Measurements from ENCODE around the gene PTPRD.

The PTPRD gene

DNA sequence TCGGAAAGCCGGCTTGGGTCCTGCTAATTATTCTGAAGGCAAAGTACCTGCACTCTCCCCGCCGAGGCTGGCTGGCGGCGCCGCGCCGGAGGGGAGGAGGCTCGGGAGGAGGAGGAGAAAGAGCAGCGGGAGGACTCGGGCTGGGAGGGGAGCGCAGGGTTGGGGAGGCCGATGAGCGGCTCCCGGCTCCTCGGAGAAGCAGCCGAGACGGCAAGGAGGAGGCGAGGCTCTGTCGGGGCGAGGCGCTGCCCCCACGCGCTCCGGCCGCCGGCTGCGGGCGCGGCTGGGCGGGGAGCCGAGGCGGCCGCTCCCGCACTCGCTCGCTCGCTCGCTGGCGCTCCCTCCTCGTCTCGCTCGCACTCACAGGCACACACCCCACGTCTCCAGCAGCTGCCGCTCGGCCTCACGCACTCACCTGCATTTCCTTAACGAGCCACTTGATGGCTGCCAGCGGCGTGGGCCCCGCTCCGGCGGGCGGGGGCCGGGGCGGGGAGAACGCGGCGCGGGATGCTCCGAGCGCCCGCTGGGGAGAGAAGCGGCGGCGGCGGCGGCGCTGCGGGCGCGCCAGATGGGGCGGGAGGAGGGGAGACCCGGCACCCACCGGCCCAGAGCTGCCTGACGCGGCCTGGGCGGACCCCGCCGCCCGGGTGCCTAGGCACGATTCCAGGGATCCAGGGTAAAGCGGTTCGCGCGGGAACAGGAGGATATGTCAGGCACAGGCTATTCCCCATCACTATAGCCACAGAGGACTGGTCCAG lies at the start of gene PTPRD:
PTPRD (minus strand) TSS at position 362 of the 758 bp plus-strand sequence.
- DNase-seq: peak; percentile 34

GRCh38 chr9:10661994-10662393 lies 49.2 kb upstream of the PTPRD start:
- no peak for DNase-seq

GRCh38 chr9:10661376-10661775 lies 48.6 kb upstream of the PTPRD start:
- no peak for DNase-seq

- no peak for DNase-seq
Observed at GRCh38 chr9:10651012-10651411, 38.2 kb upstream of the PTPRD start.

GRCh38 chr9:10649076-10649475 lies 36.3 kb upstream of the PTPRD start:
- no peak for DNase-seq

DNA sequence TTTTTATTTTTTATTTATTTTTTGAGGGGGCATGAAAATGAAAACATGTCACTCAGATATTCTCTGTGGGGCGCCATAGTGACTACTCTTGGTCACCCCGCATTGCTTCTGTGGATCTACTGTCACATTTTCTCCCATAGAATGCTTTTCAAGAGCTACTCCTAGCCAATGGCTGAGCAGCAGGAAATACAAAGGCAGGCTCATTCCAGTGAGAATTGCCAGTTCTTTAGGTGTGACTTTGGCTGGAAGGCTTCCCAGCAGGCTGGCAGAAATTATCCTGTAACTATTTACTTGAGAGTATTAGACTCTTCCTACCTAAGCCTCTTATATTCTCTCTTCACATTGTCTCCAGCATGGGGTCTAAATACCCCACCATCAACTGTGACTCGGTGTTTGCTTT lies 21.0 kb upstream of the PTPRD start:
- no peak for DNase-seq

GRCh38 chr9:10614196-10614800 lies 1.5 kb upstream of the PTPRD start:
- no peak for DNase-seq

DNA sequence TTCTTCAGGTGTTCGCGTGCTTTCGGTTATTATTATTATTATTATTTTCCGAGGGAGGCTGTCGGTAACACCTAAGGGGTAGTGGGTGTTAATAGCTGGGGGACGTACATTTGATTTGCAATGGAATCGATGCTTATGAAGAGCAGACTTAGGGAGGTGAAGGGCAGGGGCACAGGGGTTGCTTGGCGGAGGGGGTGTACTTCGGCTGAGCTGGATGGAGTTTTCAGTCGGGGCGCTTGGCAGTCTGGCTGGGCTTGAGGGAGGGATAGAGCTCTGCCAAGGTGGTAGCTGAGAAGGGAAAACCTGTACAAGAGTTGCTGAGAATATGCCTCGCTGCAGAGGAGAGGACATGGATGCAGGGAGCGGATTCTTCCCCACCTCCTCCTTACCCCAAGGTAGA lies 617 bp upstream of the PTPRD start:
- no peak for DNase-seq

DNA sequence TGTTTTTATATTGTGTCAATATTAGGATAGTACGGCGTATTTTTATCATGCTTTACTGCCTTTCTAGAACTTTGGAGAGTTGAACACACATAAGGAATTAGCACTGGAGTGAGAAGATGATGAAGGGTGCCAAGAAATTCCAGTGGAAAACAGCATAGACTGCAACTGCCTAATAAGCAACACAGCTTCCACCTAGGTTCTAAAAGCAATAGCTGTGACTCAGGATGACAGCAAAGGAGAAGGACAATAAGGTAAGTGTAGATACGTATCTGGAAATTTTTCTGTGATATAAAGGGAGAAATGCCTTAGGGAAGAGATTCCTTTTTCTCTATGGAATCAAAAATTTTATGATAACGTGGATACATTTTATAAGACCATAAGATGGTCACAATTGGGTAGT lies 7.4 kb downstream of the PTPRD start:
- DNase-seq: no peak

DNA sequence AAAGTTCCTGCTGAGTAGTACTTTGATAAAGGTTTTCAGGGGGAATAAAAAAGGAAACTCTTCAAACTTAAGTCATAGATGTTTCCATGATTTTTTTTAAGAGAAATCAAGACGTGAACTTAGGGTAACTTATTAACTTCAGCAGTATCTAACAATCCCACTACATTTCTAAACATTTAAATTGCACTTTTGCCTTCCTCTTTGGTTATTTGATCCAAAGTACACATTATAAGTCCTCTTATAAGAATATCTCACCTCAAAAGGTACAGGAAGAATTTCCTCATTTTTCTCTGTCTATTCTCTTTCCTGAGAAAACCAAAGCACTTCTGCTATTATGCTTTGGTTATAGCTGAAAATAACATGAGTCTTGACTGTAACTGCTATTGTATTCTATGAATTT lies 7.9 kb downstream of the PTPRD start:
- DNase-seq: no peak

GRCh38 chr9:10597801-10598200 lies 15.0 kb downstream of the PTPRD start:
- no peak for DNase-seq

- no peak for DNase-seq
Observed at GRCh38 chr9:10594482-10594881, 18.3 kb downstream of the PTPRD start.

DNA sequence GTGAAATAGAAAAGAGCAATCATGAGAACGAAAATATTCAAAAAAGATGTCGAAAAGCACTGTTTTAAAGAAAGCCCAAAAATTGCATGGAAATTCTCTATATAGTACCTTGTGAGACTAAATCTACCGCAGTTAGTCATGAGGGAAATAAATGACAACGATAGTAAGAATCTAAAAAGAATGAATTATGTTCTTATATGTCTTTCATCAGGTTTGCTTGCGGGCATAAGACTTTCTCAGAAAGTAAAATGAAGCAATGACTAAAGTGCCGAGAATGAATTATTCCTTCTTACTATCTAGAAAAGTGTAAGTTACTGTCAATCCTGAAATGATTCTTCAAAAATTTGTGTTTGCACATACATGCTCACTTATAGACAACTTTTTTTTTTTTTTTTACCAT lies 26.4 kb downstream of the PTPRD start:
- DNase-seq: no peak

DNA sequence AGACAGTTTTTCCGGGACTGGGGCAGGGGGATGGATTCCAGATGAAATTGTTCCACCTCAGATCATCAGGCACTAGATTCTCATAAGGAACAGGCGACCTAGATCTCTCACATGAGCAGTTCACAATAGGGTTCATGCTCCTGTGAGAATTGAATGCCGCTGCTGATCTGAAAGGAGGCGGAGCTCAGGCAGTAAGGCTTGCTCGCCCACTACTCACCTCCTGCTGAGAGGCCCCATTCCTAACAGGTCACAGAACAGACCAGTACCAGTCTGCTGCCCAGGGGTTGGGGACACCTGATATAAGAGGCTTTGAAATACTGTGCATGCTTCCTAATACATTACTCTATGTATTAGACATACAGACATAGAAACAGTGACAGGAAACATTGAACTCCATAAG lies 41.1 kb downstream of the PTPRD start:
- no peak for DNase-seq

GRCh38 chr9:10566848-10567247 lies 46.0 kb downstream of the PTPRD start:
- no peak for DNase-seq

DNA sequence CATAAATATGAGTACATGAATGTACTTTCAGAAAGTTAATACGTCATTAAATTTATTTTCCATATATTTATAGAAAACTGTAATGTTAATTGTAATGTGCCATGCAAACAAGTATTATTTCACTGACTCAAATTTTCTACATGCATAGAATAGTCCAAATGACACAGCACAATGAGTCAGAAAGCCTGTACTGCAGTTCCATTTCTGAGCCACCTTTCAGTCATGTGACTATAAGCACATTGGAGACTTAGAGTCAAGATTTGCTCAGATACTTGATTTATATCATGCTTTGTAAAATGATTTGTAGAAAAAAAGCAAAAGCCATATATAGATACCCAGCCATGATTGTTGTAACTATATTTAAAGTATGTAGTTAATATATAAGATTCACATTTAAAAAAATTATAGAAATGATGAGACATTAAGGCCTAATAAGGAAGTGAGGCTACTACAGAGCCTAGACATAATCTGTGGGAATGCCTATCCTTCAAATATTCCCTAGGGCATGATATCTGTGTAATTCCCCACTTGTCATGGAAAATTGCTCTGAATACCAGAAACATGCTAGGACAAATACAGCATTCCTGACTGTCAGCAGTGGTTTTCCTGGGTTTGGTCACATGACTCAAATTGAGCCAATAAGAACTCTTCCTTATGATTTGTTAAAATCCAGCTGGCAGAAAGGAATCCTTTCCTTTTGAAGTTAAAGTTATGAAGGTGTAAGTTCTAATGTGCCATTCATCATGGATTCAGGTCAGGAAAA lies 50.0 kb downstream of the PTPRD start:
- DNase-seq: no peak

- DNase-seq: no peak
Observed at GRCh38 chr9:10548348-10548747, 64.5 kb downstream of the PTPRD start.

DNA sequence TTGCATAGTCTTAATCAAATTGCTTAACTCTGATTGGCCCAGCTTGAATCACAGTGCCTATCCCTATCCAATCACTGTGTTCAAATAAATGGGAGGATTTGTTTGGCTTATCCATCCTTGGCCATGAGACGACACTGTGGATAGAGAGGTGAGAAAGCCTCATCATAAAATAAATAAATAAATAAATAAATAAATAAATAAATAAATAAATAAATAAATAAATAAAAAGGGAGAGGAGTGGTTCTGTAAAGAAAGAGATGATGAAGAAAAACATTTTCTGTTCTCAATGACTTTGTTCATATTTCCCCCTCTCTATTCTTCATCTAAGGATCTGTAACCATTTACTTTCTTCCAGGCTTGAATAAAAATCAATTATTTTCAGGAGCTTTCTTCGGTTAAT lies 74.7 kb downstream of the PTPRD start:
- DNase-seq: no peak

GRCh38 chr9:10534850-10535249 lies 78.0 kb downstream of the PTPRD start:
- DNase-seq: no peak

DNA sequence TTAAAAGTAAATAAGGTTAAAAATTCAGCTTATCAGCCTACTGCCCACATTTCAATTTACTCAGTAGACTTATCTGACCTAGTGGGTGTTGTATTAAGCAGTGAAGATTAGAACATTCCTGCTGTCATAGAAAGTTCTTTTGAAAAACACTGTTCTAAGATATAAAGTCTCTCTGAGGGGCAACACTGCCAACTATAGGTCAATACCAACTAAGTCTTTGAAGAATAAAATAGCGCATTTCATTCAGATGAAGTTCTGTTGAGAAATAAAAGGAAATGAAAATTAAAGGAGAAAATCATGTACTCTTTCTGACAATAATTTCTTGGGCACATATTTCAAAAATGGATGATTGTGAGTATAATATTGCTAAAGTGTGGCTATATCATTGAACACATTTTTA lies 86.8 kb downstream of the PTPRD start:
- no peak for DNase-seq

DNA sequence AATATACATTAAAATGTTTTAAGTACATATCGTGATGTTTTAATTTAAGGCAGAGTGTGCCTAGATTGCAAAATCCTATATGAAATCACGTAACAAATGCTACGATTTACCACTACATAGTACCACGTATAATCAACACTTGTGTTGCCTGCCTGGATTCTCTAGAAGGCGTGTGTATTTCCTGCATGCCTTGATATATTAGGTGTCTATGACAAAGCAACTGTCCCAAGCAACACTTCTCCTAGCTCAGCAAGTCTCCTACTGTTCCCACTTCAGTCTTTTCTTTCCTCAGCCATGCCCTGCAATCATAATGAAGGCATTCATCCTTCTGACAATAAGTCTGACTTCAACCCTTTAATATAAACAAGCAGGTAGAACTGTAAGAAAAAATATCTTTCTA lies 89.6 kb downstream of the PTPRD start:
- no peak for DNase-seq

DNA sequence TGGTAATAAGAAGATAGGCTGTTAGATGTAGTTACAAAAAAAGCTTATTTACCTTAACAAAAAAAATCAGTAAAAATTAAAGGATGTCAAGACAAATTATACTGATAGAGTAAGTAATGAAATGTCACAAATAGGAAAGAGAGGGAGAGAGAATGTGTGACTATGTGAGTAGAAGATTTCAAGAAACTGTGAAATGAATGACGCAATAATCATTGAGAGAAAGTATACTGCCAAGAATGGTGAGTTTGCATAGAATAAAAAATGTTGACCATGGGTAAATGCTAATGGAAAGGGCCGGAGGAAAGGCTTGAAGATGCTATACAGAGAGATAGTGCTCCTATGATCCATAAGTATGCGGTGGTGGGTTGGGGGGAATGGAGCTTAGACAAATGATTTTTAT lies 100.7 kb downstream of the PTPRD start:
- no peak for DNase-seq

DNA sequence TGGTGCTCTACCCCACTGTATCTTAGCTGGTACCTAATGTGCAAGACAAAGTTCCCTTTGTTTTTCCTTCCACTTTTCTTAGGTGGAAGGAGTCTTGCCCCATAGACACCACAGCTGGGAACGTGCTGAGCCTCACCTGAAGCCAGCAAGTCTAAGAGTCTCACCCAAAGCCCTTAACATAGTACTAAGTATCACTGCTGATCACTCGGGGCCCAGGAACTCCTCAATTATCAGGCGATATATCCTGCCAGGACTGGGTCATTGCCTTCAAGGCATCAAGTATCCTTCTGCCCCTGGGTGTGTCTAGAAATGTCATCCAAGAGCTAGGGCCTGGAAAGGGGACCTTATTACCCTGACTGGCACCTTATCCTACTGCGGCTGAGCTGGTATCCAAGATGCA lies 123.9 kb downstream of the PTPRD start:
- no peak for DNase-seq

DNA sequence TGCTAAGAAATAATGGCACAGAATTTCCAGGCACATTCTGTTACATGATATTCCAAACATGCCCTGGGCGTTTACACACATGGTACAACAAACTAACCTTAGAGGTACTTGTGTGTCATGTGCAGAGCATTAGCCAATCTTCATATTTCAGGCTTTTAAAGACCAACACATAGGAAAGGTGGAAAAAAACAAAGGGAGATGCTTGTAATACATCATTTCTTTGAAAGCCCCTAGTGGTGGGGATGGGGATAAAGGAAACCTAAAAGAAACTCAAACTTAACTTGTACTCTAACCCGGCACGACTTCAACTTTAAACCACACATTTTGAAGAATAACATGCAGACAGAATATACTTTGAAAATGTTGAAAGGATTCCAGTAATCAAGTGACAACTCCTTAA lies 133.6 kb downstream of the PTPRD start:
- DNase-seq: no peak

All from DMS79 (cell line).